ENCODE measurements around the gene FNBP1.

FNBP1 gene

GRCh38 chr9:129850821-129851550, 192.0 kb downstream of the FNBP1 start:
- DNase-seq = no peak

- no peak for DNase-seq
Observed at GRCh38 chr9:129849901-129850300, 193.1 kb downstream of the FNBP1 start.

GRCh38 chr9:129848712-129849441, 194.1 kb downstream of the FNBP1 start:
- DNase-seq = no peak

GRCh38 chr9:129845373-129845772, 197.6 kb downstream of the FNBP1 start:
- DNase-seq = no peak

GRCh38 chr9:129841071-129841470, 201.9 kb downstream of the FNBP1 start:
- DNase-seq = no peak

GRCh38 chr9:129840034-129840433, 203.0 kb downstream of the FNBP1 start:
- no peak for DNase-seq

GRCh38 chr9:129839324-129840023, 203.5 kb downstream of the FNBP1 start:
- no peak for DNase-seq

GRCh38 chr9:129838707-129839259, 204.2 kb downstream of the FNBP1 start:
- no peak for DNase-seq

Data from activated CD4-positive, alpha-beta T cell treated with anti-CD3 and anti-CD28 coated beads for 1 hour (primary cell).